ENCODE results near the gene SPR.

Gene SPR

DNA sequence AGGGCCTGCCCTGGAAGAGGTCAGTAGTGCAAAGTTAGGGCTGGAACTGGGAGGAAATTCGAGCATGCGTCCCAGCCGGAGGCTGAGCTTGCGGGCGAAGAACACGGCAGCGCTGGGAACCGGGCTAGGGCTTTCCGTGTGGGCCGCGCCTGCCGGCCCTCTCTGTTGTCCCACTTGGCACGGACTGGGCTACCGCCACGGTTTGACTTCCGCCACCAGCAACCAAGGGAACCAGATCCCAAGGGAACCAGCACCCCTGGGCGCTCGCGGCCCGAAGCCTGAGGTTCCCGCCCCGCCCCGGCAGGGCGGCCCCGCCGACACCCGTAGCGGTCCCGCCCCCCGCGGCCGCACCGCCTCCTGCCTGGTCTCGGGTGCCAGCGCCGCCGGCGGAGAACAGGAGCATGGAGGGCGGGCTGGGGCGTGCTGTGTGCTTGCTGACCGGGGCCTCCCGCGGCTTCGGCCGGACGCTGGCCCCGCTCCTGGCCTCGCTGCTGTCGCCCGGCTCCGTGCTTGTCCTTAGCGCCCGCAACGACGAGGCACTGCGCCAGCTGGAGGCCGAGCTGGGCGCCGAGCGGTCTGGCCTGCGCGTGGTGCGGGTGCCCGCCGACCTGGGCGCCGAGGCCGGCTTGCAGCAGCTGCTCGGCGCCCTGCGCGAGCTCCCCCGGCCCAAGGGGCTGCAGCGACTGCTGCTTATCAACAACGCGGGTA, at the start of gene SPR:
TSS of gene SPR (plus strand) at position 377 of the 708 bp plus-strand sequence. CDS start at position 402, 25 bp downstream.
- peak within 1 kb of the TSS; percentile 95 for H3K27ac ChIP-seq

DNA sequence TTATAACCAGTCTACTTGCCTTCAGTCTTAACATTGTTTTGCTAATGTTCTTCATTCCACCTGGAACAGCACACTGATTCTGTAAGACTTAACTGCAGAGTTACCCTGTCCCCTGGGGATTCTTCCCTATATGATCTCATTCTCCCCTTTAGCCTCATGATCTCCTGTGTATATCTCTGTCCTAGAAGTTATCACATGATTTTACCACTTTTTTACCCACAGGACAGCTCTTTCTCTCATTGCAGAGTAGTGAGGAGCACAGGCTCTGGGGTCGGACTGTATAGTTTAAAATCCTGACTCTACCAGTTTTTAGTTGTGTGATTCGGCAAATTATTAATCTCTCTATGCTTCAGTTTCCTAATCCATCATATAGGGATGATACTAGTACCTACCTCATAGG, 47.1 kb upstream of the SPR start:
- no peak overlapping the region for H3K27ac ChIP-seq

More for the DNA sequence above, at the start of gene SPR:
- TF ChIP-seq, protein P1, sequence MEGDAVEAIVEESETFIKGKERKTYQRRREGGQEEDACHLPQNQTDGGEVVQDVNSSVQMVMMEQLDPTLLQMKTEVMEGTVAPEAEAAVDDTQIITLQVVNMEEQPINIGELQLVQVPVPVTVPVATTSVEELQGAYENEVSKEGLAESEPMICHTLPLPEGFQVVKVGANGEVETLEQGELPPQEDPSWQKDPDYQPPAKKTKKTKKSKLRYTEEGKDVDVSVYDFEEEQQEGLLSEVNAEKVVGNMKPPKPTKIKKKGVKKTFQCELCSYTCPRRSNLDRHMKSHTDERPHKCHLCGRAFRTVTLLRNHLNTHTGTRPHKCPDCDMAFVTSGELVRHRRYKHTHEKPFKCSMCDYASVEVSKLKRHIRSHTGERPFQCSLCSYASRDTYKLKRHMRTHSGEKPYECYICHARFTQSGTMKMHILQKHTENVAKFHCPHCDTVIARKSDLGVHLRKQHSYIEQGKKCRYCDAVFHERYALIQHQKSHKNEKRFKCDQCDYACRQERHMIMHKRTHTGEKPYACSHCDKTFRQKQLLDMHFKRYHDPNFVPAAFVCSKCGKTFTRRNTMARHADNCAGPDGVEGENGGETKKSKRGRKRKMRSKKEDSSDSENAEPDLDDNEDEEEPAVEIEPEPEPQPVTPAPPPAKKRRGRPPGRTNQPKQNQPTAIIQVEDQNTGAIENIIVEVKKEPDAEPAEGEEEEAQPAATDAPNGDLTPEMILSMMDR (conservative IDR thresholded peaks at IDR 0.05), result no peak

DNA sequence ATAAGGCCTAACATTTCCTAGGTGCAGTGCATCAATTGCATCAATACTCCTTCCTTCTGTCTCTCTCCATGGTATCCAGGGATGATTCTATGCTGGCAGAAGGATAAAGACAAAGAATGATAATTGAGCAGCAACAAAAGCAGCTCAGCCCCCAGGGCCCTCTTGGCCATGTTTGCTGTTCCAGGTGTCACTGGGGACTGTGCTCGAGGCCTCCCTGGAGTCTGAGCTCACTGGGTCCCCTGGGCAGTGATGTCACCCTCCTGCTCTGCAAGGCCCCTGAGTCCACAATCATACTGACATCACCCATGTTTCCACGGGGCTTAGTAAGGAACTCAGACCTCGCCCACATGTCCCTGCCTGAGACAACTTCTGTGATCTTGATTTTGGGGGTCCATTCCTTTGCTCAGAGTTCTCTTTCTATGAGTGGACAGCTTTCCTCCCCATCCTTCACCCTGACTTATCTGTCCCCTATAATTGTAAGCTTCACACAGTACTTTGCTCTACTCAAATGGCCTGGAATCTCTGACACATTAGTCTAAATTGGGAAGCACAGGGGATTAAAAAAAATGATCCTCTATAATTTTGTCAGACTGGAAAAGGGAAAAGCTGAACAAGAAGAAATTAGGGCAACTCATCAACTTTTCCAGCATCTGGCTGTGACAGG, 45.6 kb upstream of the SPR start:
- TF ChIP-seq, protein P1 (conservative IDR thresholded peaks at IDR 0.05), result no peak
- H3K27ac ChIP-seq, result no peak overlapping the region

More for the DNA sequence above, 47.1 kb upstream of the SPR start:
- TF ChIP-seq, protein P1 (conservative IDR thresholded peaks at IDR 0.05), result no peak

DNA sequence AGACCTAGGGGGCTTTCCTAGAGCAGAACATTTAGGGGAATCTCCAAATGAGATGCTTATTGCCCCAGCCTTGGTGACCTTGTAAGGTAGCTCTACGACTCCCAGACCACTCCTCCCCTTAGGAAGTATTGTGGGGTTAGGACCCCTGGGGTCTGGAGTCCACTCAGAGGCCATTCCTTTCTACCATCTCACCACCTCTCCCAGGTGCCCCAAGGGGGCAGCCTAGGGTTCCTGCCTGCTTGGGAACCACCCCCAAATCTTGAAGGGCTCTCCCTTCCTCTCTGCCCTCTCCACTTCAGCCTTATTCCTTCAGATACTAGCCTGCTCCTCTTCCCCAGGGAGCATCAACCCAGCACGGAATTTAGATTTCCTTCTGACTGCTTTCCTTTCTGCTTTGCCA, 43.9 kb upstream of the SPR start:
- no peak overlapping the region for H3K27ac ChIP-seq
- TF ChIP-seq, protein P1 (conservative IDR thresholded peaks at IDR 0.05), result no peak

DNA sequence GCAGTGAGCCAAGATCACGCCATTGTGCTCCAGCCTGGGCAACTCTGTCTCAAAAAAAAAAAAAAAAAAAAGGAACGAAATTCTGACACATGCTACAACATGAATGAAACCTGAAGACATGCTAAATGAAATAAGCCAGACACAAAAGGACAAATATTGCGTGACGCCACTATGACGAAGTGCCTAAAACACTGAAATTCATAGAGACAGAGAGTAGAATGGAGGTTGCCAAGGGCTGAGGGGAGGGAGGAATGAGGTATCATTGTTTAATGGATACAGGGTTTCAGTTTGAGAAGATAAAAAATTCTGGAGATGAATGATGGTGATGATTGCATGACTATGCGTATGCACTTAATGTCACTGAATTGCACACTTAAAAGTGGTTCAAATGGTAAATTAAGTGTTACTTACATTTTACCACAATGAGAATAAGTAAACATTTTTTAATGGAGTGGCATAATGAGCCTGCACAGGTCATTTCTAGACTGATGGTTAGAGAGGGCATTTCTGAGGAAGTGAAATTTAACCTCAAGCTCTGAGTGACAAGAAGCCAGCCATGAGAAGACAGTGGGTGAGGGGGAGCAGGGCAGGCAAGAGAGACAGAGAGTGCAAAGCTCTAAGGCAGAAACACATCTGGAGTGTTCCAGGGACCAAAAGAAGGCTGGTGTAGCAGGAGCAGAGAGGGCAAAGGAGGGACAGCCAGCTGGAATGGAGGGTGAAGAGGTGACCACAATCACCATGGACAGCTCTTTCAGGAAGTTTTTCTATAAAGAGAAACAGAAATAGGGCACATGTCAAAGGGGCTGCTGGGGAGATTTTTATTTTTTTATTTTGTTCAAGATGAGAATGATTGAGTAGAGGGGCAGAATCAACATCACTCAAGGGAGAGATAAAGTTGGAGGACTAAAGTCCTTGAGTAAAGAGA, 40.8 kb upstream of the SPR start:
- H3K27ac ChIP-seq, result no peak overlapping the region
- TF ChIP-seq, protein P1 (conservative IDR thresholded peaks at IDR 0.05), result no peak

DNA sequence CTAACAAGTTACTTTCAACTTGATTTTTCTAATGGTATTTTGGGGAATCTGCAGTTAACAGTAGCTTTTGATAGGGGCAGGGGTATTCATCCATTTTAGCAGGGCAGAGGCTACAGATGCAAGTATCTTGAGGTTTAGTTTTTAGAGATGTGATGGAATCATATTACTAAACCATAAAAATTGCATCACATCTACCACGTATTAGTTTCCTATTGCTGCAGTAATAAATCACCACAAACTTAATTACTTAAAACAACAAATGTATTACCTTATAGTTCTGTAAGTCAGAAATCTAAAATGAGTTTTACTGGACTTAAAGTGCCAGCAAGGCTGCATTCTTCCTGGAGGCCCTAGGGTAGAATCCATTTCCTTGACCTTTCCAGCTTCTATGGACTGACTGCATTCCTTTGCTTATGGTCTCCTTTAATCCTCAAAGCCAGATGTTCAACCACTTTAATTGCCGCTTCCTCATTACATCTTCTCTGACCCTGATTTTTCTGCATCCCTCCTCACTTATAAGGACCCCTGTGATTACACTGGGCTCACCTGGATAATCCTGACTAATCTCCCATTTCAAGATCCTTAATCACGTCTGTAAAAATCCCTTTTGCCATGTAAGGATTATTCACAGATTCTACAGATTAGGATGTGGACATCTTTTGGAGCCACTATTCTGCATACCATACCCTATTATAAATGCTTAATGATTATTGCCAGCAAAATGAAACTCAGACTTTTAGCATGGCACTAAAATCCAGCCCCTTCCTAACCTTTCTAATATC, 39.5 kb upstream of the SPR start:
- no peak overlapping the region for H3K27ac ChIP-seq
- TF ChIP-seq, protein P1 (conservative IDR thresholded peaks at IDR 0.05), result no peak

Measured in VCaP (cell line).